CD4-positive, alpha-beta T cell (primary cell): Measurements from ENCODE around the gene ZNF8. TPM values are rescaled to one million over a fixed set of nuclear protein-coding genes. Genes with fewer than 3 reads are reported as not detected.

Source experiments
- ATAC-seq: fragments of 200-7000 bp; cut with Tn5 transposase; one replicate; pipeline ENCODE4 v1.10.0; 2022; ENCODE audit warnings: mild to moderate bottlenecking; ENCODE audit not compliant: poor library complexity
- CTCF ChIA-PET: fragments of 350-600 bp; sonication (Branson Sonifier 250); formaldehyde crosslinking; loops from one replicate; lab custom pipeline; 2021; ENCODE audit warnings: antibody characterized with exemption, inconsistent platforms; lab: Charles Lee
- POLR2A ChIA-PET: fragments of 350-600 bp; sonication (Branson Sonifier 250); formaldehyde crosslinking; loops from one replicate; lab custom pipeline; 2021; ENCODE audit warnings: antibody characterized with exemption, inconsistent platforms; lab: Charles Lee
- DNase-seq, 14 experiments: peaks; one replicate each; pipeline ENCODE4 v3.0.0-alpha.2; 2013 to 2020; ENCODE audit warnings: mixed read lengths in 2 of 14
- H3K27ac ChIP-seq, 2 donors: one replicate each; pipeline versions ENCODE4 v1.5.1 to v1.7.0; 2013; ENCODE audit warnings: low read length in 2 of 2, low read depth in 1 of 2, mild to moderate bottlenecking in 1 of 2
- H3K27me3 ChIP-seq, 2 experiments: 1 replicate in 1 of 2; 2 replicates in 1 of 2; pipeline versions ENCODE4 v1.6.1 to v1.7.0; 2013; ENCODE audit warnings: low read length in 2 of 2, control low read depth in 1 of 2, mild to moderate bottlenecking in 1 of 2, moderate library complexity in 1 of 2; ENCODE audit not compliant: insufficient read depth in 2 of 2, control insufficient read depth in 1 of 2
- H3K36me3 ChIP-seq: one replicate; pipeline ENCODE4 v1.6.1; 2013; ENCODE audit warnings: low read length, control low read depth; ENCODE audit not compliant: insufficient read depth
- H3K4me1 ChIP-seq: one replicate; pipeline ENCODE4 v1.6.1; 2013; ENCODE audit warnings: low read length, control low read depth; ENCODE audit not compliant: insufficient read depth
- H3K4me3 ChIP-seq: one replicate; pipeline ENCODE4 v1.5.1; 2013; ENCODE audit warnings: mild to moderate bottlenecking, low read length, moderate library complexity
- H3K9me3 ChIP-seq, 2 experiments: 1 replicate in 1 of 2; 2 replicates in 1 of 2; pipeline versions ENCODE4 v1.6.1 to v1.7.0; 2013; ENCODE audit warnings: low read length in 2 of 2, mild to moderate bottlenecking in 2 of 2, control low read depth in 1 of 2, moderate library complexity in 1 of 2; ENCODE audit not compliant: control insufficient read depth in 1 of 2, insufficient read depth in 1 of 2
- H3K27ac Mint-ChIP-seq: one replicate; pipeline ENCODE4 v1.8.0; 2020; ENCODE audit warnings: mixed read lengths
- H3K27me3 Mint-ChIP-seq: one replicate; pipeline ENCODE4 v1.8.0; 2021; ENCODE audit warnings: mixed read lengths
- H3K36me3 Mint-ChIP-seq: one replicate; pipeline ENCODE4 v1.8.0; 2021; ENCODE audit warnings: low read depth, mixed read lengths
- H3K4me1 Mint-ChIP-seq: one replicate; pipeline ENCODE4 v1.8.0; 2021; ENCODE audit warnings: low read depth, mixed read lengths
- H3K4me3 Mint-ChIP-seq: one replicate; pipeline ENCODE4 v1.8.0; 2020; ENCODE audit warnings: mild to moderate bottlenecking, mixed read lengths
- H3K9me3 Mint-ChIP-seq: one replicate; pipeline ENCODE4 v1.8.0; 2020; ENCODE audit warnings: mixed read lengths
- intact Hi-C, 2 experiments: fragments of 100-400 bp; cut with DNase I in 1 of 2; cut with micrococcal nuclease in 1 of 2; formaldehyde crosslinking; loops; one replicate each; pipeline versions ENCODE4 v1.15.1 to v1.9.0; 2023 to 2025; cut with DNase I, micrococcal nuclease
- total RNA-seq, 174 experiments: library from RNA in 2 of 174; stranded (reverse) in 2 of 174; gene quantifications; one replicate each; pipeline ENCODE4 v1.2.3 and lab custom pipeline; 2021 to 2026
- TF ChIP-seq, protein P1 (sequence below): fragments of 200-600 bp; IDR thresholded peaks from one replicate; pipeline ENCODE4 v1.8.0; 2022; ENCODE audit warnings: antibody characterized with exemption, mild to moderate bottlenecking

Gene ZNF8
- total RNA-seq, 2 experiments from 2014 or later, result 9.5 to 9.6 TPM

GRCh38 chr19:58336820-58337219, 58.1 kb downstream of the ZNF8 start:
- peaks cover 37% of the 10 kb centered on the region for H3K36me3 ChIP-seq
- H3K27ac Mint-ChIP-seq, result no peak overlapping the region
- no peaks in the 10 kb centered on the region for H3K9me3 Mint-ChIP-seq
- POLR2A ChIA-PET, result interaction anchor here (1.0 kb wide), 1 partner anchor 10 kb away, joined by 3 read pairs; the partner anchor contains the start of gene ZSCAN22
- no peak overlapping the region for H3K27ac ChIP-seq
- H3K4me1 Mint-ChIP-seq, result no peaks in the 10 kb centered on the region
- TF ChIP-seq, protein P1, sequence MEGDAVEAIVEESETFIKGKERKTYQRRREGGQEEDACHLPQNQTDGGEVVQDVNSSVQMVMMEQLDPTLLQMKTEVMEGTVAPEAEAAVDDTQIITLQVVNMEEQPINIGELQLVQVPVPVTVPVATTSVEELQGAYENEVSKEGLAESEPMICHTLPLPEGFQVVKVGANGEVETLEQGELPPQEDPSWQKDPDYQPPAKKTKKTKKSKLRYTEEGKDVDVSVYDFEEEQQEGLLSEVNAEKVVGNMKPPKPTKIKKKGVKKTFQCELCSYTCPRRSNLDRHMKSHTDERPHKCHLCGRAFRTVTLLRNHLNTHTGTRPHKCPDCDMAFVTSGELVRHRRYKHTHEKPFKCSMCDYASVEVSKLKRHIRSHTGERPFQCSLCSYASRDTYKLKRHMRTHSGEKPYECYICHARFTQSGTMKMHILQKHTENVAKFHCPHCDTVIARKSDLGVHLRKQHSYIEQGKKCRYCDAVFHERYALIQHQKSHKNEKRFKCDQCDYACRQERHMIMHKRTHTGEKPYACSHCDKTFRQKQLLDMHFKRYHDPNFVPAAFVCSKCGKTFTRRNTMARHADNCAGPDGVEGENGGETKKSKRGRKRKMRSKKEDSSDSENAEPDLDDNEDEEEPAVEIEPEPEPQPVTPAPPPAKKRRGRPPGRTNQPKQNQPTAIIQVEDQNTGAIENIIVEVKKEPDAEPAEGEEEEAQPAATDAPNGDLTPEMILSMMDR, result no peak
- H3K9me3 ChIP-seq, result peaks cover 0 to 14% of the 10 kb centered on the region in 2 experiments
- ATAC-seq (no peak), DNase-seq (no peak)
- no peaks in the 10 kb centered on the region for H3K27me3 Mint-ChIP-seq
- no peak overlapping the region for H3K4me3 ChIP-seq
- intact Hi-C loops, result no loop called here
- no peaks in the 10 kb centered on the region for H3K27me3 ChIP-seq
- H3K36me3 Mint-ChIP-seq, result peaks cover 55% of the 10 kb centered on the region
- CTCF ChIA-PET, result no interaction called here
- no peaks in the 10 kb centered on the region for H3K4me1 ChIP-seq
- H3K4me3 Mint-ChIP-seq, result no peak overlapping the region

GRCh38 chr19:58338336-58338735, 59.6 kb downstream of the ZNF8 start:
- no peak overlapping the region for H3K4me3 ChIP-seq
- H3K9me3 ChIP-seq, result peaks cover 0 to 14% of the 10 kb centered on the region in 2 experiments
- peaks cover 62% of the 10 kb centered on the region for H3K36me3 Mint-ChIP-seq

DNA sequence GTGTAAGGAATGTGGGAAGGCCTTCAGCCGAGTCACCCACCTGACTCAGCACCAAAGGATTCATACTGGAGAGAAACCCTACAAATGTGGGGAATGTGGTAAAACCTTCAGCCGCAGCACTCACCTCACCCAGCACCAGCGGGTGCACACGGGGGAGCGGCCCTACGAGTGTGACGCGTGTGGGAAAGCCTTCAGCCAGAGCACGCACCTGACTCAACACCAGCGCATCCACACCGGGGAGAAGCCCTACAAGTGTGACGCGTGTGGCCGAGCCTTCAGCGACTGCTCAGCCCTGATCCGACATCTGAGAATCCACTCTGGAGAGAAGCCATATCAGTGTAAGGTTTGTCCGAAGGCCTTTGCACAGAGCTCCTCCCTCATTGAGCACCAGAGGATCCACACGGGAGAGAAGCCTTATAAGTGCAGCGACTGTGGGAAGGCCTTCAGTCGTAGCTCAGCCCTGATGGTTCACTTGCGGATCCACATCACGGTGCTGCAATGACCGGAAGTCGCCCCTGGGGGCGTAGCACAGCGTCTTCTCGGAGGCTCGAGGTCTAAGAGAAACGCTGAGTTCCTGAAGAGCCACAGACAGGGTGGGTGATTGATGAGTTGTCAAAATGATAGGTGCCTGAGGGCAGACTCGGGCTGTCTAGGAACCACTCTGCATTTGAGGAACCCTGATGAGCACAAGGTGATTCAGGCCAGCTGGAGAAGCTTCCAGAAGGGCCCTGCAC, 60.2 kb downstream of the ZNF8 start:
- CTCF ChIA-PET, result no interaction called here
- TF ChIP-seq, protein P1, result no peak

More at GRCh38 chr19:58338336-58338735, 59.6 kb downstream of the ZNF8 start:
- H3K4me1 ChIP-seq, result no peaks in the 10 kb centered on the region
- TF ChIP-seq, protein P1, result no peak
- peaks cover 37% of the 10 kb centered on the region for H3K36me3 ChIP-seq
- H3K27ac ChIP-seq, result no peak overlapping the region
- ChIA-PET CTCF (no interaction called here), POLR2A (no interaction called here)
- H3K9me3 Mint-ChIP-seq, result no peaks in the 10 kb centered on the region
- H3K4me3 Mint-ChIP-seq, result no peak overlapping the region
- H3K4me1 Mint-ChIP-seq, result no peaks in the 10 kb centered on the region
- no peak for ATAC-seq
- H3K27ac Mint-ChIP-seq, result no peak overlapping the region
- H3K27me3 ChIP-seq, result no peaks in the 10 kb centered on the region
- intact Hi-C loops, result no loop called here
- no peaks in the 10 kb centered on the region for H3K27me3 Mint-ChIP-seq
- no peak for DNase-seq

More for the DNA sequence above, 60.2 kb downstream of the ZNF8 start:
- H3K9me3 Mint-ChIP-seq, result no peaks in the 10 kb centered on the region
- no peaks in the 10 kb centered on the region for H3K27me3 Mint-ChIP-seq
- H3K4me3 ChIP-seq, result no peak overlapping the region
- no peaks in the 10 kb centered on the region for H3K4me1 Mint-ChIP-seq
- H3K27me3 ChIP-seq, result no peaks in the 10 kb centered on the region
- H3K27ac Mint-ChIP-seq, result no peak overlapping the region
- peaks cover 61% of the 10 kb centered on the region for H3K36me3 Mint-ChIP-seq
- H3K27ac ChIP-seq, result no peak overlapping the region
- H3K36me3 ChIP-seq, result peaks cover 37% of the 10 kb centered on the region
- no peaks in the 10 kb centered on the region for H3K4me1 ChIP-seq
- no peak overlapping the region for H3K4me3 Mint-ChIP-seq
- ATAC-seq (no peak), DNase-seq (no peak)
- POLR2A ChIA-PET, result no interaction called here
- peaks cover 0 to 19% of the 10 kb centered on the region in 2 experiments for H3K9me3 ChIP-seq
- intact Hi-C loops, result no loop called here
